ENCODE results near the gene ENOPH1. TPM values are rescaled to one million over a fixed set of nuclear protein-coding genes. Genes with fewer than 3 reads are reported as not detected.

The ENOPH1 gene
- total and polyA plus RNA-seq, 2 of the 4 experiments (the other 2 are of a cell fraction), result 18.0 to 36.0 TPM

DNA sequence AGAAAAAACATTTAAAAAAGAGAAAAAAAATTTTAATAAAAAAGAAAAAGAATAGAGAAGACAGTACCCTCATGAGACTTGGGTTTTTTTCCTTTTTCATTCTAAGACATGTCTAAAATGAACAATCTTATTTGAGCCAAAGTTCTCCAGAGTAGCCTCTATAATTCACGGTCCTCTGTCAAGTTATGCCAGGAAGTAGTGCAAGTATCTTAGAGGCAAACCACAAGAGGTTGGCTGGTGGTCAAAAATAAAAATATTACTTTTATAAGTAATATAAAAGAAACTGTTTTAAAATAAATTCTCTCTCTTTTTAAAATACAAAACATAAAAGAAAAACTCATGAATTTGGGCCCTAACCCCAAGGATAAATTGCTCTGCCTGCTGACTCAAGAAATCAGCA, 26.7 kb upstream of the ENOPH1 start:
- POLR2A ChIA-PET (ENCODE audit: unreplicated experiment), result no interaction called here
- no peaks in the 10 kb centered on the region for H3K27me3 ChIP-seq (ENCODE audit: control insufficient read depth, insufficient read depth, low read length)
- no peak overlapping the region for H3K4ac ChIP-seq (ENCODE audit: low read depth, low read length)
- no peaks in the 10 kb centered on the region for H3K4me1 ChIP-seq (ENCODE audit: control insufficient read depth, insufficient read depth, low read length)
- intact Hi-C loops (cut with micrococcal nuclease) (no loop called here), in situ Hi-C loops (cut with MboI; ENCODE audit: low sequenced_read_pairs) (no loop called here), dilution Hi-C loops (cut with HindIII; ENCODE audit: low sequenced_read_pairs, unreplicated experiment) (no loop called here)
- DNase-seq (no peak), ATAC-seq (ENCODE audit: low read depth) (no peak)
- H3K23ac ChIP-seq (ENCODE audit: low read depth, low read length), result no peak overlapping the region
- H2BK5ac ChIP-seq (ENCODE audit: low read depth, low read length, poor library complexity, severe bottlenecking), result no peak overlapping the region
- H2AK5ac ChIP-seq (ENCODE audit: low read depth, low read length), result no peak overlapping the region
- H4K8ac ChIP-seq (ENCODE audit: low read depth in 2 of 2, low read length in 2 of 2), result no peak overlapping the region
- WGBS, 2 experiments (ENCODE audit: extremely low coverage in 2 of 2, insufficient read length in 1 of 2), result no CpG with 5 or more reads among the region's 1 CpG
- BruUV-seq (replicated peaks), result no TSS peak
- no peak for TF ChIP-seq RCOR1 (IDR thresholded peaks at IDR 0.05; ENCODE audit: insufficient replicate concordance, low read length)
- no peak for TF ChIP-seq CHD1 (IDR thresholded peaks at IDR 0.05; ENCODE audit: low read depth, low read length)
- TF ChIP-seq RFX5 (IDR thresholded peaks at IDR 0.05; ENCODE audit: low read depth, low read length), result no peak
- no peak for TF ChIP-seq MAFK (IDR thresholded peaks at IDR 0.05; ENCODE audit: low read depth, low read length)
- TF ChIP-seq, protein P1, sequence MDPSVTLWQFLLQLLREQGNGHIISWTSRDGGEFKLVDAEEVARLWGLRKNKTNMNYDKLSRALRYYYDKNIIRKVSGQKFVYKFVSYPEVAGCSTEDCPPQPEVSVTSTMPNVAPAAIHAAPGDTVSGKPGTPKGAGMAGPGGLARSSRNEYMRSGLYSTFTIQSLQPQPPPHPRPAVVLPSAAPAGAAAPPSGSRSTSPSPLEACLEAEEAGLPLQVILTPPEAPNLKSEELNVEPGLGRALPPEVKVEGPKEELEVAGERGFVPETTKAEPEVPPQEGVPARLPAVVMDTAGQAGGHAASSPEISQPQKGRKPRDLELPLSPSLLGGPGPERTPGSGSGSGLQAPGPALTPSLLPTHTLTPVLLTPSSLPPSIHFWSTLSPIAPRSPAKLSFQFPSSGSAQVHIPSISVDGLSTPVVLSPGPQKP (IDR thresholded peaks at IDR 0.05; ENCODE audit: borderline replicate concordance, low read depth, low read length), result no peak
- TF ChIP-seq FOS (IDR thresholded peaks at IDR 0.05; ENCODE audit: low read depth, low read length), result no peak
- TF ChIP-seq, protein P2, sequence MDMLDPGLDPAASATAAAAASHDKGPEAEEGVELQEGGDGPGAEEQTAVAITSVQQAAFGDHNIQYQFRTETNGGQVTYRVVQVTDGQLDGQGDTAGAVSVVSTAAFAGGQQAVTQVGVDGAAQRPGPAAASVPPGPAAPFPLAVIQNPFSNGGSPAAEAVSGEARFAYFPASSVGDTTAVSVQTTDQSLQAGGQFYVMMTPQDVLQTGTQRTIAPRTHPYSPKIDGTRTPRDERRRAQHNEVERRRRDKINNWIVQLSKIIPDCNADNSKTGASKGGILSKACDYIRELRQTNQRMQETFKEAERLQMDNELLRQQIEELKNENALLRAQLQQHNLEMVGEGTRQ (IDR thresholded peaks at IDR 0.05; ENCODE audit: low read depth, low read length), result no peak
- TF ChIP-seq BHLHE40 (IDR thresholded peaks at IDR 0.05; ENCODE audit: low read depth, low read length), result no peak
- TF ChIP-seq MXI1 (IDR thresholded peaks at IDR 0.05; ENCODE audit: borderline replicate concordance, low read depth, low read length), result no peak
- TF ChIP-seq SMC3 (IDR thresholded peaks at IDR 0.05; ENCODE audit: low read depth, low read length), result no peak
- TF ChIP-seq RAD21 (IDR thresholded peaks at IDR 0.05; ENCODE audit: low read length), result no peak
- TF ChIP-seq MAZ (IDR thresholded peaks at IDR 0.05; ENCODE audit: borderline replicate concordance, low read depth, low read length), result no peak
- no peak for TF ChIP-seq NFE2L2 (IDR thresholded peaks at IDR 0.05; ENCODE audit: low read depth, low read length)
- TF ChIP-seq POLR2A (IDR thresholded peaks at IDR 0.05; ENCODE audit: low read depth, low read length), result no peak
- H4K5ac ChIP-seq (ENCODE audit: low read depth, low read length), result no peak overlapping the region
- H4K91ac ChIP-seq (ENCODE audit: insufficient read depth, low read depth, low read length), result no peak overlapping the region
- H4K20me1 ChIP-seq (ENCODE audit: insufficient read depth, low read length), result no peaks in the 10 kb centered on the region
- no peak overlapping the region for H3K27ac ChIP-seq (ENCODE audit: insufficient read depth, low read length)
- no peak overlapping the region for H2BK15ac ChIP-seq (ENCODE audit: low read depth, low read length)
- H2BK20ac ChIP-seq (ENCODE audit: low read depth, low read length), result no peak overlapping the region
- no peak overlapping the region for H2AFZ ChIP-seq (replicated peaks; ENCODE audit: low read length, poor library complexity)
- no peaks in the 10 kb centered on the region for H3K36me3 ChIP-seq (ENCODE audit: control insufficient read depth, insufficient read depth, low read length)
- H3K4me2 ChIP-seq (ENCODE audit: low read depth, low read length), result no peak overlapping the region
- H3K56ac ChIP-seq (ENCODE audit: extremely low read depth, insufficient read depth, low read length), result no peak overlapping the region
- no peak overlapping the region for H3K18ac ChIP-seq (ENCODE audit: low read depth, low read length)
- no peak overlapping the region for H3K4me3 ChIP-seq (ENCODE audit: insufficient read depth, low read depth, low read length)
- H3K9me1 ChIP-seq (ENCODE audit: insufficient read depth, low read length), result no peaks in the 10 kb centered on the region
- H3K14ac ChIP-seq (replicated peaks; ENCODE audit: low read depth, low read length), result no peak overlapping the region
- no peak overlapping the region for H3K9ac ChIP-seq (ENCODE audit: low read depth, low read length)
- no peak overlapping the region for H2BK120ac ChIP-seq (ENCODE audit: low read depth, low read length)
- H3K79me1 ChIP-seq (ENCODE audit: low read depth in 1 of 2, low read length in 2 of 2), result no peaks in the 10 kb centered on the region
- CTCF ChIA-PET, result no interaction called here
- H2AK9ac ChIP-seq (replicated peaks; ENCODE audit: low read depth, low read length, poor library complexity), result no peak overlapping the region
- no peaks in the 10 kb centered on the region for H3K9me3 ChIP-seq (ENCODE audit: control insufficient read depth, insufficient read depth, low read length)
